ENCODE measurements around the gene CRY2.
A peak's percentile ranks its signal among the peaks of the same experiment; 100 is the strongest.
"Not testable (repeated sequence)": the region's sequence is repeated elsewhere in the genome, so short reads cannot be mapped to it uniquely, and the experiment has no call there.

The CRY2 gene

GRCh38 chr11:45806072-45806933 lies 41.0 kb upstream of the CRY2 start:
- Histone ChIP-seq H3K4me3 (ENCODE audit: low read length) (peak overlapping the region; percentile 79), H3K9ac (ENCODE audit: low read length) (peak overlapping the region; percentile 60), H3K4me1 (ENCODE audit: control insufficient read depth, low read depth, low read length) (peaks cover 9% of the 10 kb centered on the region), H3K36me3 (ENCODE audit: control insufficient read depth, low read depth, low read length) (no peaks in the 10 kb centered on the region), H3K9me3 (ENCODE audit: control insufficient read depth, low read depth, low read length) (no peaks in the 10 kb centered on the region), H3K27me3 (ENCODE audit: control insufficient read depth, insufficient read depth, low read length) (peaks cover 19% of the 10 kb centered on the region), H3K27ac (ENCODE audit: low read length) (no peak overlapping the region)

GRCh38 chr11:45806937-45807791 lies 40.1 kb upstream of the CRY2 start:
- Histone ChIP-seq H3K36me3 (ENCODE audit: control insufficient read depth, low read depth, low read length) (no peaks in the 10 kb centered on the region), H3K27me3 (ENCODE audit: control insufficient read depth, insufficient read depth, low read length) (peaks cover 18% of the 10 kb centered on the region), H3K9ac (ENCODE audit: low read length) (no peak overlapping the region), H3K4me3 (ENCODE audit: low read length) (no peak overlapping the region), H3K4me1 (ENCODE audit: control insufficient read depth, low read depth, low read length) (peaks cover 9% of the 10 kb centered on the region), H3K27ac (ENCODE audit: low read length) (no peak overlapping the region), H3K9me3 (ENCODE audit: control insufficient read depth, low read depth, low read length) (no peaks in the 10 kb centered on the region)

DNA sequence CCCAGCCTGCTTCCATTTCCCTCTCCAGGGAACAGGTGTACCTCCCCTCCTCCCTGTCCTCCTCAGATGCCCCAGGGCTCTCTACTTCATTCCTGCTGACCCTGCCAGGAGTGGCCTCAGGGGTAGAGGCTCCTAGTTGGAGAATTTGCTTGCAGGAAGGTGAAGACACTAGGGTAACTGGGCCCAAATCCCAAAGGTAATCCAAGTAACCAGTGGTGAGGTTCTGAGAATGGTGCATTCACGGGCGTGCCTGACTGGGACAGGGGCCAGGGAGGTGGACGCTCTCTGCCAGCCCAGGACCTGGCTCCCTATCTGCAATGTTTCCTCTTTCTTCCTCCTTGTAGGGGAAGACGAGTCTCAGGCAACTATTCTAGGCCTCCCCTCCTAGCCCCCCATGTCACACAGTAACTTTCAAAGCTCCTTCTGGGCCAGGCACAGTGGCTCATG lies 39.5 kb upstream of the CRY2 start:
- Histone ChIP-seq H3K9me3 (ENCODE audit: control insufficient read depth, low read depth, low read length) (no peaks in the 10 kb centered on the region), H3K27ac (ENCODE audit: low read length) (no peak overlapping the region), H3K4me3 (ENCODE audit: low read length) (no peak overlapping the region), H3K36me3 (ENCODE audit: control insufficient read depth, low read depth, low read length) (no peaks in the 10 kb centered on the region), H3K9ac (ENCODE audit: low read length) (no peak overlapping the region), H3K4me1 (ENCODE audit: control insufficient read depth, low read depth, low read length) (peaks cover 13% of the 10 kb centered on the region), H3K27me3 (ENCODE audit: control insufficient read depth, insufficient read depth, low read length) (peaks cover 12% of the 10 kb centered on the region)

DNA sequence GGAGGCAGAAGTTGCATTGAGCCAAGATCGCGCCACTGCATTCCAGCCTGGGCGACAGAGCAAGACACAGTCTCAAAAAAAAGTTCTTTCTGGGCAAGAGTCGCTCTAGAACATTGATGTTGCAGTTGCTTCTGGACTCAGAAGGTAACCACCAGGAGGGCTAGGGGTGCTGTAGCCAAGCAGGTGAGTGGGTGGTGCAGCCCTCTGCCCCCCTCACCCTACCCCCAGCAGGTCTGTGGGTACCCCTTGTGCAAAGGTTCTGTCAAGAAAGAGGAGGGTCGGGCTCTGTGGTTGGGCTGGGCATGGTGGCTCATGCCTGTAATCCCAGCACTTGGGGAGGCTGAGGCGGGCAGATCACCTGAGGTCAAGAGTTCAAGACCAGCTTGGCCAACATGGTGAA lies 38.8 kb upstream of the CRY2 start:
- not testable (repeated sequence) for H3K9me3 ChIP-seq (ENCODE audit: control insufficient read depth, low read depth, low read length); H3K36me3 ChIP-seq (ENCODE audit: control insufficient read depth, low read depth, low read length); H3K27me3 ChIP-seq (ENCODE audit: control insufficient read depth, insufficient read depth, low read length); H3K4me3 ChIP-seq (ENCODE audit: low read length); H3K27ac ChIP-seq (ENCODE audit: low read length); H3K9ac ChIP-seq (ENCODE audit: low read length)
- peaks cover 14% of the 10 kb centered on the region for H3K4me1 ChIP-seq (ENCODE audit: control insufficient read depth, low read depth, low read length)

- H3K36me3 ChIP-seq (ENCODE audit: control insufficient read depth, low read depth, low read length): no peaks in the 10 kb centered on the region
- no peak overlapping the region for H3K9ac ChIP-seq (ENCODE audit: low read length)
- no peaks in the 10 kb centered on the region for H3K9me3 ChIP-seq (ENCODE audit: control insufficient read depth, low read depth, low read length)
- H3K27ac ChIP-seq (ENCODE audit: low read length): no peak overlapping the region
- H3K27me3 ChIP-seq (ENCODE audit: control insufficient read depth, insufficient read depth, low read length): no peaks in the 10 kb centered on the region
- H3K4me1 ChIP-seq (ENCODE audit: control insufficient read depth, low read depth, low read length): peaks cover 14% of the 10 kb centered on the region
- no peak overlapping the region for H3K4me3 ChIP-seq (ENCODE audit: low read length)
Observed at GRCh38 chr11:45809456-45810395, 37.5 kb upstream of the CRY2 start.

DNA sequence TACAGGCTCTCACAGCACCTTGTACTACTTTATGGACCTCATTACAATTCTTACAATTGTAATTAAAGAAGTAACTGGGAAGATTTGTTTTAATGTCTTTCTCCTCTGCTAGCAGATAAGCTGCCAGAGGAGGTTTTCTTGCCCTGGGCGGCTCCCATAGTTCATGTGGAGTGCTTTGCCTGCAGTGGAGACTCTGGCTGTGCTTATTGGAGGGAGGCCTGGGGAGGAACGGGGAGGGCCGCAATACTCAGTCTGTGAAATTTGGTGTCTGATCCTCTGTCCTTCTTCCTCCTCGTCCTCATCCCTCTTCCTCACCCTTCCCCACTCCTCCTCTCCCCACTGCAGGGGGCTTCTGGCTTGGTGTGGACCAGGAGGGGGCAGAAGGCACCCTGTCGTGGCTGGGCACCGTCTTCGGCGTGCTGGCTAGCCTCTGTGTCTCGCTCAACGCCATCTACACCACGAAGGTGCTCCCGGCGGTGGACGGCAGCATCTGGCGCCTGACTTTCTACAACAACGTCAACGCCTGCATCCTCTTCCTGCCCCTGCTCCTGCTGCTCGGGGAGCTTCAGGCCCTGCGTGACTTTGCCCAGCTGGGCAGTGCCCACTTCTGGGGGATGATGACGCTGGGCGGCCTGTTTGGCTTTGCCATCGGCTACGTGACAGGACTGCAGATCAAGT lies 36.7 kb upstream of the CRY2 start:
- H3K9ac ChIP-seq (ENCODE audit: low read length): no peak overlapping the region
- H3K4me1 ChIP-seq (ENCODE audit: control insufficient read depth, low read depth, low read length): peaks cover 11% of the 10 kb centered on the region
- no peak overlapping the region for H3K4me3 ChIP-seq (ENCODE audit: low read length)
- H3K27ac ChIP-seq (ENCODE audit: low read length): no peak overlapping the region
- H3K9me3 ChIP-seq (ENCODE audit: control insufficient read depth, low read depth, low read length): no peaks in the 10 kb centered on the region
- H3K36me3 ChIP-seq (ENCODE audit: control insufficient read depth, low read depth, low read length): no peaks in the 10 kb centered on the region
- no peaks in the 10 kb centered on the region for H3K27me3 ChIP-seq (ENCODE audit: control insufficient read depth, insufficient read depth, low read length)

DNA sequence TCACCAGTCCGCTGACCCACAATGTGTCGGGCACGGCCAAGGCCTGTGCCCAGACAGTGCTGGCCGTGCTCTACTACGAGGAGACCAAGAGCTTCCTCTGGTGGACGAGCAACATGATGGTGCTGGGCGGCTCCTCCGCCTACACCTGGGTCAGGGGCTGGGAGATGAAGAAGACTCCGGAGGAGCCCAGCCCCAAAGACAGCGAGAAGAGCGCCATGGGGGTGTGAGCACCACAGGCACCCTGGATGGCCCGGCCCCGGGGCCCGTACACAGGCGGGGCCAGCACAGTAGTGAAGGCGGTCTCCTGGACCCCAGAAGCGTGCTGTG lies 36.2 kb upstream of the CRY2 start:
- Histone ChIP-seq H3K27ac (ENCODE audit: low read length) (no peak overlapping the region), H3K4me1 (ENCODE audit: control insufficient read depth, low read depth, low read length) (peaks cover 11% of the 10 kb centered on the region), H3K9me3 (ENCODE audit: control insufficient read depth, low read depth, low read length) (no peaks in the 10 kb centered on the region), H3K9ac (ENCODE audit: low read length) (no peak overlapping the region), H3K4me3 (ENCODE audit: low read length) (no peak overlapping the region), H3K36me3 (ENCODE audit: control insufficient read depth, low read depth, low read length) (no peaks in the 10 kb centered on the region), H3K27me3 (ENCODE audit: control insufficient read depth, insufficient read depth, low read length) (no peaks in the 10 kb centered on the region)

- Histone ChIP-seq H3K27me3 (ENCODE audit: control insufficient read depth, insufficient read depth, low read length) (no peaks in the 10 kb centered on the region), H3K4me3 (ENCODE audit: low read length) (no peak overlapping the region), H3K9ac (ENCODE audit: low read length) (no peak overlapping the region), H3K4me1 (ENCODE audit: control insufficient read depth, low read depth, low read length) (peaks cover 15% of the 10 kb centered on the region), H3K27ac (ENCODE audit: low read length) (no peak overlapping the region), H3K9me3 (ENCODE audit: control insufficient read depth, low read depth, low read length) (no peaks in the 10 kb centered on the region), H3K36me3 (ENCODE audit: control insufficient read depth, low read depth, low read length) (no peaks in the 10 kb centered on the region)
Observed at GRCh38 chr11:45811571-45812290, 35.5 kb upstream of the CRY2 start.

DNA sequence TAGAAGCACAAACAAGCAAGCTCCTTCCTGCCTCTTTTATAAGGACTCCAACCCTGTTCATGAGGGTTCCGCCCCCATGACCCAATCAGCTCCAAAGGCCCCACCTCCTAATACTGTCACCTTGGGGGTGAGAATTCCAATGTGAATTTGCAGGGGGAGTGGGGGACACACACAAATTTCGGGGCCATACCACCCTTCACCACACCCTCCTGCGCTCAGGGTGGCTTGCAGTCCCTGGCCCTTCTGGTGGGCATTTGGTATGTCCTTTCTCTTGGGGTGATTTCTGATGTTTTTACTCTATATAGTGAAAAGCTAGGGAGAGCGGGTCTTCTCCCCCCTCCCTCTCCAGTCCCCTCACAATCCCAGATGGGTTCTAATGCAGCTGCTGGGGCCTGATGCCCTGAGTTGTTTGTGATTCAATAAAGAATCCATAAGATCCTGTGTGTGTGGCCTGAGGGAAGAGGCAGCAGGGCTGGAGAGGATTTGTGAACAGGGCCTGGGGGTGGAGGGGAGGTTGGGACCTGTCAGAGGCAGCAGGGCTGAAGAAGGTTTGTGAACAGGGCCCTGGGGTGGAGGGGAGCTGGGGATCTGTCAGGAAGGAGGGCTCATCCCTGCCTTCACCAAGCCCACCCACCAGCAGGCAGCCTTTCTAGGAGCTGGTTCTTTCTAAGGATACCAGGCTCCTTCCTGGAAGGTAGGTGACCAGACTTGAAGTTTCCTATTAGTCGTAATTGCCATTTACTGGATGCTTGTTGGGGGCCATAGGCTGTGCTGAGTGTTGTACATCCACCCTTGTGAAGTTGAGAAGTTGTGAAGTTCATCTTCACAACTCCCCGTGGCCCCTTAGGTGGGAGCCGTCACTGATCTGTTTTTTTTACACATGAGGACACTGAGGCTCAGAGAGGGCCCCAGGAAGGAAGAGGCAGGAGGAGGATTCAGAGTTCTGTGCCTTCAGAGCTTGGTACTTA lies 34.4 kb upstream of the CRY2 start:
- H3K4me1 ChIP-seq (ENCODE audit: control insufficient read depth, low read depth, low read length): peaks cover 15% of the 10 kb centered on the region

More for the DNA sequence above, 34.4 kb upstream of the CRY2 start:
- Histone ChIP-seq H3K9me3 (ENCODE audit: control insufficient read depth, low read depth, low read length) (no peaks in the 10 kb centered on the region), H3K4me3 (ENCODE audit: low read length) (no peak overlapping the region), H3K9ac (ENCODE audit: low read length) (no peak overlapping the region), H3K27ac (ENCODE audit: low read length) (no peak overlapping the region), H3K27me3 (ENCODE audit: control insufficient read depth, insufficient read depth, low read length) (no peaks in the 10 kb centered on the region), H3K36me3 (ENCODE audit: control insufficient read depth, low read depth, low read length) (no peaks in the 10 kb centered on the region)
